Type B pancreatic cell (in vitro differentiated cells): ENCODE results near the gene LHX2. TPM values are rescaled to one million over a fixed set of nuclear protein-coding genes. Genes with fewer than 3 reads are reported as not detected.

Experiments
- DNase-seq: peaks from one replicate; pipeline ENCODE4 v3.0.0; 2021; ENCODE audit warnings: mixed read lengths; ENCODE audit not compliant: unreplicated experiment; ENCODE audit errors: extremely low spot score
- H3K27ac Mint-ChIP-seq: 2 replicates; pipeline ENCODE4 v1.8.0; 2021; ENCODE audit warnings: mild to moderate bottlenecking, mixed read lengths
- H3K27me3 Mint-ChIP-seq: 2 replicates; pipeline ENCODE4 v1.8.0; 2021; ENCODE audit warnings: mixed read lengths
- H3K36me3 Mint-ChIP-seq: 2 replicates; pipeline ENCODE4 v1.8.0; 2021; ENCODE audit warnings: mixed read lengths
- H3K4me1 Mint-ChIP-seq: one replicate; pipeline ENCODE4 v1.8.0; 2021; ENCODE audit warnings: mixed read lengths; ENCODE audit not compliant: unreplicated experiment
- H3K4me3 Mint-ChIP-seq: 2 replicates; pipeline ENCODE4 v1.8.0; 2021; ENCODE audit warnings: mild to moderate bottlenecking, mixed read lengths
- H3K9me3 Mint-ChIP-seq: 2 replicates; pipeline ENCODE4 v1.8.0; 2021; ENCODE audit warnings: mixed read lengths
- total RNA-seq: library from RNA; stranded (reverse); gene quantifications from 2 replicates; pipeline ENCODE4 v1.2.1, GENCODE V29; 2021; ENCODE audit warnings: low replicate concordance
- TF ChIP-seq, protein P1 (sequence below): fragments of 200-600 bp; sonication (generic); conservative IDR thresholded peaks from 2 replicates; pipeline ENCODE4 v1.5.0; 2021; ENCODE audit warnings: antibody characterized with exemption, mild to moderate bottlenecking

LHX2 gene
- total RNA-seq, 1 donor from 2014 or later: 1.2 TPM

DNA sequence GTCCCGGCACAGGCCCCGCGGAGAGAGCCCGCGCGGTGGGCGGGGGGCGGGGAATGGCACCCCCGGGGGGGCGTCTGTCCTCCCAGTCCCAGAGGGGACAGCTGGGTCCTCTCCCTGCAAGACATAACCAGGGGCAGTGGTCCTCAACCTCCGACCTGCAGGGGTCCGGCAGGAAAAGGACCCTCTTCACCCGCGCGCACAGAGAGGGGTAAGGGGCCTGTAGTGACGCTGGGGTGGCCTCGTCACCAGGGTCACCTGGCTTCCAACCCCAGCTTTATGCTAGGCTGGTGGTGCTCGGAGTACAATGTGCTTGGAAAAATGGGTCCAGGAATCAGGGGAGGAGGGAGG, 34.2 kb downstream of the LHX2 start:
- Mint-ChIP-seq H3K36me3 (no peaks in the 10 kb centered on the region), H3K27me3 (peaks cover 79% of the 10 kb centered on the region), H3K9me3 (no peaks in the 10 kb centered on the region), H3K4me1 (no peaks in the 10 kb centered on the region), H3K4me3 (no peak overlapping the region), H3K27ac (no peak overlapping the region)
- TF ChIP-seq, protein P1, sequence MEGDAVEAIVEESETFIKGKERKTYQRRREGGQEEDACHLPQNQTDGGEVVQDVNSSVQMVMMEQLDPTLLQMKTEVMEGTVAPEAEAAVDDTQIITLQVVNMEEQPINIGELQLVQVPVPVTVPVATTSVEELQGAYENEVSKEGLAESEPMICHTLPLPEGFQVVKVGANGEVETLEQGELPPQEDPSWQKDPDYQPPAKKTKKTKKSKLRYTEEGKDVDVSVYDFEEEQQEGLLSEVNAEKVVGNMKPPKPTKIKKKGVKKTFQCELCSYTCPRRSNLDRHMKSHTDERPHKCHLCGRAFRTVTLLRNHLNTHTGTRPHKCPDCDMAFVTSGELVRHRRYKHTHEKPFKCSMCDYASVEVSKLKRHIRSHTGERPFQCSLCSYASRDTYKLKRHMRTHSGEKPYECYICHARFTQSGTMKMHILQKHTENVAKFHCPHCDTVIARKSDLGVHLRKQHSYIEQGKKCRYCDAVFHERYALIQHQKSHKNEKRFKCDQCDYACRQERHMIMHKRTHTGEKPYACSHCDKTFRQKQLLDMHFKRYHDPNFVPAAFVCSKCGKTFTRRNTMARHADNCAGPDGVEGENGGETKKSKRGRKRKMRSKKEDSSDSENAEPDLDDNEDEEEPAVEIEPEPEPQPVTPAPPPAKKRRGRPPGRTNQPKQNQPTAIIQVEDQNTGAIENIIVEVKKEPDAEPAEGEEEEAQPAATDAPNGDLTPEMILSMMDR: no peak
- DNase-seq: no peak

DNA sequence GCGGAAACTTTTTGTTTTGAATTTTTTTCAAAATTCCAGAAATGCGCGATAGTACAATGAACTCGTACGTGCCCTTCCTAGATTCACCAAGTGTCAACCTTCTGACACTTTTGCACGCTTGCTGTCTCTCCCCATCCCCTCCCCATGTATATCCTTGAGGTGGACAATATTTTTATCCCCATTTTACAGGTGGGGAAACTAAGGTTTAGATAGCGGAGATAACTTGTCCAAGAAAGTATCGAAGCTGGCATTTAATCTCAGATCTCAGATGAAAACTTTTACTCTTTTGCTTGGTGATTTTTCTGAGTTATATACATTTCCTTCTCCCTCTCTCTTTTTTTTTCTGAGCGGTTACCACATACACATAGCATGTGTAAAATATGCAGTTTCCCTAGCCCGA, 34.6 kb downstream of the LHX2 start:
- Mint-ChIP-seq H3K4me1 (no peaks in the 10 kb centered on the region), H3K36me3 (no peaks in the 10 kb centered on the region), H3K4me3 (peak overlapping the region; percentile 35), H3K27me3 (peaks cover 78% of the 10 kb centered on the region), H3K9me3 (no peaks in the 10 kb centered on the region), H3K27ac (no peak overlapping the region)
- DNase-seq: no peak
- TF ChIP-seq, protein P1: no peak

DNA sequence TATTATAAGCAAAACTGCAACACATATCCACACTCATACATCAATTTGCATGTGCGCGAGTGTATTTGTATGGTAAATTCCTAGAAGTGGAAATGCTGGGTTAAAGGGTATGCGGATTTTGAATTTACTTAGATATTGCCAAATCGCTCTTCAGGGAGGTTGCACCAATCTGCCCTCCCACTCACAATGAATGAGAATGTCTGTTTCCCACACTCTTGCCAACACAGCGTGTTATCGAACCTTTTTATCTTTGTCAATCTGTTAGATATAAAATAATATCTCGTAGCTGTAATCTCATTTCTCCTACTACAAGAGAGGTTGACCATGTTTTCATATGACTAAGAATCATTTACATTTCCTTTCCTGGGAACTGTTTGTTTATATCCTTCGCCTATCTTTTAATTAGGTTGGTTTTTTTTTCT, 35.7 kb downstream of the LHX2 start:
- Mint-ChIP-seq H3K27ac (no peak overlapping the region), H3K4me3 (no peak overlapping the region), H3K36me3 (no peaks in the 10 kb centered on the region), H3K27me3 (peaks cover 69% of the 10 kb centered on the region), H3K9me3 (no peaks in the 10 kb centered on the region), H3K4me1 (no peaks in the 10 kb centered on the region)
- DNase-seq: no peak
- TF ChIP-seq, protein P1: no peak

DNA sequence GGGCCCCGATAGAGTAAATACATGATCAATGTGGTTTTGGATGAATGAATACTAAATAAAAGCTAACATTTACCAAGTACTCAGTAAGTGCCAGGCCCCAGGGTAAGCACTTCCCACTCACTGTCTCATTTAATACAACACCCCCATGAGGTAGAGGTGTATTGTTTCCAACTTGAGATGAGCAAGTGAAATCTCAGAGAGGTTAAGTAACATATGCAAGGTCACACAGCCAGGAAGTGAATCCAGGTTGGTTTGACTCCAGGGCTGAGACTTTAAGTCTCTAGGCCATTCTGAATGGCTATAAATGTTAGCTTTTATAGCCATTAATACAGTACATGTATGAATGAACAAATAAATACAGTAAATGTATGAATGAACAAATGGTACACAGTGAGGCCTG, 39.4 kb downstream of the LHX2 start:
- TF ChIP-seq, protein P1: no peak
- Mint-ChIP-seq H3K4me3 (no peak overlapping the region), H3K4me1 (no peaks in the 10 kb centered on the region), H3K9me3 (no peaks in the 10 kb centered on the region), H3K27ac (no peak overlapping the region), H3K36me3 (no peaks in the 10 kb centered on the region), H3K27me3 (peaks cover 52% of the 10 kb centered on the region)
- no peak for DNase-seq

DNA sequence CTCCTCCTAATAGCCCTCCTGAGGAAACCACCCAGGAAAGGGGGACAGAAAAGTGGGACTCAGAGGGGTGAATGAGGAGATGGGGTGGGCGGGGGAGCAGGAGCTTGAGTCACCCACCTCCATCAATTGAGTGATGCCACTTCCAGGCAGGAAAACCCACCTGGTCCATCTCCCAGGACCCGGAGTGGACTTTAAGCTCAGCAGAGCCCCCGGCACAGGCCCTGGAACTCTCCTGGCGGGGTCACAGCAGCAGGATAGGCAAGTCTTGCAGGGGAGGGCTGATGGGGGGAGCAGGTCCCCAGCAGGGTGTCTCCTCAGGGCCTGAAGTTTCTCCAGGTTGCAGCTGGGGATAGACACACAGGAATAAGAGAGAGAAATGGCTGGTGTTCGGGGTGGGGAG, 40.8 kb downstream of the LHX2 start:
- H3K27me3 Mint-ChIP-seq: peaks cover 47% of the 10 kb centered on the region
- TF ChIP-seq, protein P1: no peak
- no peak overlapping the region for H3K27ac Mint-ChIP-seq
- no peak for DNase-seq
- no peaks in the 10 kb centered on the region for H3K4me1 Mint-ChIP-seq
- no peaks in the 10 kb centered on the region for H3K36me3 Mint-ChIP-seq
- H3K9me3 Mint-ChIP-seq: no peaks in the 10 kb centered on the region
- H3K4me3 Mint-ChIP-seq: no peak overlapping the region

DNA sequence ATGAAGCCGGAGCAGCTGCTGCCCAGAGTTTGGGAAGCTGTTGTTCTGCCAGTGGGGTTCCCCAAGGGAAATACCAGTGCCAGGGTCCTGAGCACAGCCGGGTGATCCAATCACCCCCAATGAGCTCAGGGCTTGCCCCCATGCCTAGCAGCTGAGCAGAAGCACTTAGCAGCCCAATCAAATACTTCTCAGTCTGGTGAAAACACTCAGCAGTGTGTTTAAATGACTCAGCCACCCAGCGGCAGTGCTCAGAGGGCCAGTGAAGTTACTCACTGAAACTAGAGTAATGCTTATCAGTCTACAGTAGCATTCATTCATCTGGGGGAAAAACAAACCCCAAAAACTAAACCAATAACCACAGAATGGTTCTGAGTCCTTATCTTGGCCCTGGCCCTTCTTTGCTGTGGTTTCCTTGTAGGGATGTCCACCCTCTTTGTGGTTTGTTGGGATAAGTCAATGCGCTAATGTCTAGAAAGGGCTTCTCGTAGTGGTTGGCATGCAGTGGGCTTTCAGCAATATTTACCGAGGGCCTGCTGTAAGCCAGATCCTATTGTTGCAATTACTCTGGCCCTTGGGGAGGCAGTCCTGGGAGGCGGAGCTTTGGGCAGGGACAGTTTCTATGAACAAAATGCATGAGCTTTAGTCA, 43.1 kb downstream of the LHX2 start:
- Mint-ChIP-seq H3K4me3 (no peak overlapping the region), H3K4me1 (no peaks in the 10 kb centered on the region), H3K9me3 (no peaks in the 10 kb centered on the region), H3K27me3 (peaks cover 46% of the 10 kb centered on the region), H3K36me3 (no peaks in the 10 kb centered on the region), H3K27ac (no peak overlapping the region)
- no peak for DNase-seq
- TF ChIP-seq, protein P1: no peak
